Pons (tissue), 1 donor: ENCODE measurements around the gene COBL.

Source experiments
- DNase-seq: peaks from one replicate; pipeline ENCODE4 v3.0.0-alpha.2; 2016; ENCODE audit warnings: low spot score

COBL gene

GRCh38 chr7:51021906-51022570, 294.6 kb downstream of the COBL start:
- no peak for DNase-seq

- no peak for DNase-seq
Observed at GRCh38 chr7:51020944-51021343, 295.7 kb downstream of the COBL start.

DNA sequence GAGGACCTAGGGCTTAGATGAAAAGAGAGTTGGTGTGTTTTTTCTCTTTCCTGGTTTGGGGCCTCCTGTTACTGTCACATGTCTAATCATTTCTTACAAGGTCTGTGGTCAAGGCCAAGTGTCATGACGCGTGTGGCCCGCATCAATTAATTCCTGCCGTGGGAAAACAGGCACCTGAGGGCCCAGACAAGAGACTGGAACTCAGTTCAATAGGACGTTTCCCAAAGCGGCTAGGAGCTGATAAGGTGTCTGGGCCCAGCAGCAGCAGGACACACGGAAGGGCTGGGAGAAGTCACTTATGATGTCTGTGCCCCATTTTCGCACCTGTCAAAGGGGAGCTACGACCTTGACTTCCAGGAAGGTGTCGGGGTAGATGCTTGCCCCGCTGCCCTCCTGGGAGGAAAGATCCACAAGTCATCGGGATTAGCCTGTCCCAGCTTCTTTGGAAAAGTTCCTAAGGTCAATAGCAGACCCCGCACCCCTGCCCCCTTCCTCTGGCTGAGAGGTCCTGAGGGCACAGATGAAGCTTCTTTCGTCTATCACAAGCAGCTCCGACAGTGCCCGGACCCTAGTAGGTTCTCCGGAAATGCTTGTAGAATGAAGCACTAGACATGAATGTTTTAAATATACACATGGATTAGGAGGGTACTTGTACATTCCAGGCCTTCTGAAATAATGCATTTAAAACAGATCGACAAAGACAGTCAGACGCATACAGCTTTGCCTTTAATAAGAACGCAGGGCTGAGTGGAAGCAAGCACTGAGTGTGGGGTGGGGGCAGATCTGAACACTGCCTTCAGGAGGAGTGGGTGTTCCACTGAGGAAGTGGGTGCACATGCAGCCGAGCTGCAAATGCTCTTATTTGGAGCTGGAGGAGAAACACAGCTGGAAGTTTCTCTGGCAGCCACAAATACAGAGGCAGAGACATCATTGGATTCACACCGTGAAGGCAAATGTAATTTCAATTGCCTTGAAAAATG, 296.4 kb downstream of the COBL start:
- DNase-seq: no peak

- DNase-seq: no peak
Observed at GRCh38 chr7:51019191-51019844, 297.3 kb downstream of the COBL start.

DNA sequence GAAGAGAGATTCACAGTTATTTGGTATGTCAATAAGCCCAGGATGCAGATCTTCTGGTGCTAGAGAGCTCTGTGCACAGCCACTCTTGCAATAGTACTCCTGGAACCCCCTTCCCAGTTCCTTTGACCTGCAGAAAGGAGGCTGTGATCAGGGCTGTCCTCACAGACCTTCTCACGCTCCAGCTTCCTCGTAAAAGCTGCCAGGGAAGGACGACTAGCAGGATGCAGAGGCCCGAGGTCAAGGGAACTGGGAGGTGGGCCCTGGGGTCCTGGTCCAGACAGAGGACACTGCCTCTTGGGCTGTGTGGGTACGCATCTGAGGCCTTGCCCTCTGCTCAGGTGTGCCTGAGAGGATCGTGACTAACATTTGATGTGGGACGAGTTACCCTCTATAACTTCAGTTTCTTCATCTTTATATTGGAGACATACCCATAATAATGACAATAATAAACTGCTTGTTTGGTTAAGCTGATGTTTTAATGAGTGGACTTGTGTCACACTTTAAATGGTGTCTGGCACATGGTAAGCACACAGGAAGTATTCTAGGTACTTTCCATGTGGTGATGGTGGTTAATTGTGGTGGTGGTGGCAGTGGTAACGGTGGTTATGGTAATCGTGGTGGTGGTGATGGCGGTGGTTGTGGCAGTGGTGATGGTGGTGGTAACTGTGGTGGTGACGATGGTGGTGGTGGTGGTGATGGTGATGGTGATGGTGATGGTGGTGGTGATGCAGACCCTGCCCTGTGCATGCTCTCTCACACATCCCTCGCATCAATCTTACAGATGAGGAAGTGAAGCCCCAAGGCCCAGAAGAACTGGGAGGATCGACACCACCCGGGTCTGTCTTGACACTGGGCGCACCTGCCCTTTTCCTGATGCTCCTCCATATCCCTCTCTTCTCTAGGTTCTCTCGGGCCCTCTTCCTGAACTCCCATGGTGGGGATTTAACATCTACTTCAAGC, 298.8 kb downstream of the COBL start:
- no peak for DNase-seq

GRCh38 chr7:51016546-51016945, 300.1 kb downstream of the COBL start:
- DNase-seq: no peak

- DNase-seq: no peak
Observed at GRCh38 chr7:51015581-51015980, 301.0 kb downstream of the COBL start.

GRCh38 chr7:51014811-51015210, 301.8 kb downstream of the COBL start:
- DNase-seq: no peak

DNA sequence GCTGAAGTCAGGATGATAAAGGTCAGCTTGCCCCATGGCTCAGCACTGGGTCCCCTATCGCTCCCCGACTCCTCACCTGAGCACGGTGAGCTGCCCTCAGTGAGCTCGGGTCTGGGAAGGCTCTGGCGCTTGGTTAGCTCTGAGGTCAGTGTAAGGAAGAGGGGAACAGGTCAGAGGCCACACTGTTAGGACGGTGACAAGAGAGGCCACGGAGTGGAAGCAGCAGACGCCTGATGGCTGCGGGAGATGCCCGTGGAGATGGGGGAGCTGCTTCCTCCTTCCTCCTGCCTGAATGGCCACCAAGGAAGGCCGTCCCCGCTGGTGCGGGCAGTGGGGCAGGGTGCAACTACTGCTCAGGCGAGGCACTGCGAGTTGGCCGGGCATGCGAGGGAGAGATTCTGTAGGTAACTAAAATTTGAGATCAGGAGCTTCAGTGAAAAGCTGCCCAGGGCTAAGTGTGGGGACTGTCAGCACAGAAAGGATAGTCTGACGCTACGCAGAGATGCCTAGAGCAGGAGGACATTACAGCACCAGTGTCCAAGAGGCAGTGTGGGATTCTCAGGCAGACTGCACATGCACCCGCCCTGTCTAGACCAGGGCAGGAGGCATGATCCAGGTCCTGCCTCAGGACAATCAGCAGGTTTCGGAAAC, 302.6 kb downstream of the COBL start:
- no peak for DNase-seq

DNA sequence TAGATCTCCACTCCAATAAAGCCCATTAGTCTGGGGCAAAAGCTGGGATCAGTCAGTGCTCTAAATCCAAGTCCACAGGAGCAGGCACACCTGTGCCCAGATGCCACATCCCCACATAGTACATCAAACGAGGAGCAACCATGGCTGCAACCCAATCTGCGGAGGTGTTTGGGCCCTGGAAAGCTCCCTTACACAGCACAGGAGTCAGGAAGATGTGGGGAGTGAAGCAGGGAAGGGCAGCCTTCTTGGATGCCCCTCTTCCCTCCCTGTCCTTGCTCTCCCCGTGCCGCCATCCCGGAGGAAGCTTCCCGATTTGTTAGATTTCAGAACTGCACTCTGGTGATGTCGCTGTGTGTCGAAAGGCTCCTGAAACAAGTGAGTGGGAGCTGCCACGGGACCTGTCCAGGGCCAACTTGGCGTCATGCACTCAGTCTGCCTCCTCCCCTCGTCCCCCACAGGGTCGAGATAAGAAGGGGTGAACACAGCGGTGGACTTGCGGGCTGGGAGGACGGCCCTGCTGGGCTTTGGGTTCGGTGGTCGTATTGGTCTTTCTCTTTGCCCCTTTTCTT, 303.3 kb downstream of the COBL start:
- no peak for DNase-seq

DNA sequence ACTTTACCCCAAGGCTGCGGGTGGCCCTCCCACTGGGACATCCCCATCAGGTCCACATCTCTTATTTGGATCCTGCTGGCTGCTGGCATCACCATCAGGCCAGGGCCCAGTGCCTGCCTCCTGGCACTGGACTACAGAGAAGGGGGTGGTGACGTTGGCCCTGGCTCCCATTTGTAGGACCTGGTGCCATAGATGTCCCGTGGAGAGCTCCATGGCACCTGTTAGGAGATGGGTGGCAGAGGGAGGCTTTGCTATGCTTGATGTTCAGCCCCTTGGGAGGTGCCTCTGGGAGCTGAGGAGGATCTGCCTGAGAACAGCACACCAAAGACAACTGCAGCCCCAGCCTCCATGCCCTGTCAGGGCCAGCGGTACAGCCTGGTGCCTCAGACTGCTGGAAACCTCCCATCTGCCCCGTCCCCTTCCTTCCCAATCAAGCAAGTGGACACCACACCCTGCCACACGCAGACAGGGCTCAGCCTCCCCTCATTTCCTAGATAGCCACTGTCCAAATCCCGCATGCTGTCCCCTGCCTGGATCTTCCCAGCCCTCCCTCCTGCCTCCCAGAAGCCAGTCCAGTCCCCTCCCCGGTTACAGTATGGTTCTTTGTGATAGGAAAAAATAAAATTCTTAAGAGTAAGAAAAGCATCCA, 303.9 kb downstream of the COBL start:
- no peak for DNase-seq

DNA sequence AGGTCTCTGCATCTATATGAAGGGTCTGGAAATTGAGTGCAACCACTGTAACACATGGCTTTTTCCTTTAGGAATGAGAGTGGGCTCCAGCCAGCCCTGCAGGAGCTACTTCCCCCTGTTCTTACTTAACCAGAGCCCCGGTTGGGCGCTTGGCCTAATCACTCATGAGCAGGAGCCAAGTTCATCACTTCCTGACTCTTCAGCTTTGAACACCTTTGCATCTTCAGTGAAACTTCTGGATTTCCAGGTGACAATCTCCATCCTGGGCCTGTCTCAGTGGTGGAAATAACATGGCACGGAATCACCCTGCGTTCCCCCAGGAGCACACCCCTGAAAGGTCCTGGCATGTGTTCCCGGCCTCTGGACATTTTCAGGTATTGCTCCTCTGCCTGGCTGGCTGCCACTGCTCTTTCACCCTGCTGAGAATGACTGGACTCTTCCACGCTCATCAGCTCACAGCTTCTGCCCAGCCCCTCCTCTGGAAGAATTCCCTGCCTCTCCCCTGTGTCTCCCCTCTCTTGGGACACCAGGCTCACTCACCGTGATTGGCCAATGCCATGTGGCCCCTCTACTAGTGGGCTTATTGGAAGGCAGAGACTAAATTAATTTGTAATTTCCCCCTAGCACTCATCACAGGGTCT, 304.8 kb downstream of the COBL start:
- no peak for DNase-seq

- DNase-seq: no peak
Observed at GRCh38 chr7:51010534-51010933, 306.1 kb downstream of the COBL start.

DNA sequence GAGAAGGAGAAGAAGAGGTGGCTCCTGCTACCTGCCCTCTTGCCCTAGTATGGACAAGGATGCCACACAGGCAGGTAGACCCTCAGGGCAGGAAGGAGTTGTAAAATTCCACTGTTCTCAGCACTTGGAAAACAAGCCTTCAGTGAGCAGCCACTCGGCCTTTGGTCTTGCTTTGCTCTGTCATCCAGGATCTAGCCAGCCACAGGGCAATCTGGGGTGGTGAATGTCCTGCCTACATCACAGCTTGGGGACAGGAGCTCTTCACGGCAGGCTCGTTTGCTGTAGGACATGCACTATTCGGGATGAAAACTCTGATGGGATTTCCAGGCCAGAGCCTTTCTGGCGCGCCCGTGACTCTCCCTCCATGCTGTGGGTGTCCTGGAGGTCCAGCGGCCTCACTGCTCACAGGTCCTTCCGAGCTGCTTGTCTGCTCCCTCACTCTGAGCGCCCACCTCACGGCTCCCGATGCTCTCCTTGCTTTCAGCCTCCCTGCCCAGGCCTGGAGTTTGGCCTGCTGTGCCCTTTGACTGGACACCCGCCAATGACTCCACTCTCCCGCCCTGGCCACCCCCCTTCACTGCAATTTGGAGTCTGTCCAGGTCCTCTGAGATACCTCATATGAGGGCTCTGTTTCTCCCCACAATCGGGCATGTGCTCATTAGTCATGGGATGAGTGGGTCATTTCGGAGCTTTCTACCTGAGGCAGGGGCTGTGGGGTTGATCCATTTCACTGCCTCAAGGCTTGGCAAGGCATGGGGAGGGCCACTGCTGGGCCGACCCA, 306.7 kb downstream of the COBL start:
- no peak for DNase-seq

DNA sequence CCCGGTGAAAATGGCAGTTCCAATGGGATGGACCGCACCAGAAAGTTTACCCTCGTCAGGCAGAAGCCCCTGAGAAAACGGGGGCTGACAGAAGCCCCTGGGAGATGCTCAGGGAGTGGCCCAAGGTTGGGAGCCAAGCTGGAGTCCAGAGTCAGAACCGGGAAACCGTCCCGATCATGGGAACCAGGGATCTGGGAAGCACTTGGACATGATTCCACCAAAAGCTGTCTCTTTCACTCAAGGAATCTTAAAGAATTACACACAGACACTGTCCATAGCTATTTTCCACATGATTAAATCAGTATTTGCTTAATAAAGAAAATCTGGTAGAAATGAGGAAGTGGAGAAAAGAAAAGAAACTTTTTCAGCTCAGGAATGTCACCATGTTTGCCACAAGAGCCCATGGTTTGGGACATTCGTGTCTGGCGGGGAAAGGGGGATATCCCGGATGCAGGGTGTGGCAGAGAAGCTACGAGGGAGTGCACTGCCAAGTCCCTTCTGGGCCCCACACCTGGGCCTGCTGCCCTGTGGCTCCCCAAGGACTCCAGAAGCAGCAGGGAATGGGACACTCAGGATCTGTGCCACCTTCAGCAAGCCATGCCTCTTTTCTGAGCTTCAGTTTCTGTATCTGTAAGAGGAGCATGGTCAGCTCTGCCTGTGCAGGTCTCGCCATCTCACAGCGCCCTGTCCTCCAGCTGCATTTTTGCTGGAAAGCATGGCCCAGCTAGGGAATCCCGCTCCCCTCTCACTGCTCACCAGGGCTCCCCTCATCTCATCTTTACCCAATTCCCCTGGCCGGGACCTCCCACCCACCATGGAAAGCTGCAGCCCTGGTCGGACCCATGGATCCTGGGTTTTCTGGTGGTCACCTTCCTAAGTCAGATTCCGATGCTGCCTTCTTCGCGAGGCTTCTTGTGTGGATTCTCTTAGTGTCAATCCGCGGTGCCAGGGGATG, 308.8 kb downstream of the COBL start:
- no peak for DNase-seq

- no peak for DNase-seq
Observed at GRCh38 chr7:51006483-51007235, 309.9 kb downstream of the COBL start.

- no peak for DNase-seq
Observed at GRCh38 chr7:51005074-51005473, 311.5 kb downstream of the COBL start.
